Measurements from ENCODE around the gene STRIP1.

The STRIP1 gene

DNA sequence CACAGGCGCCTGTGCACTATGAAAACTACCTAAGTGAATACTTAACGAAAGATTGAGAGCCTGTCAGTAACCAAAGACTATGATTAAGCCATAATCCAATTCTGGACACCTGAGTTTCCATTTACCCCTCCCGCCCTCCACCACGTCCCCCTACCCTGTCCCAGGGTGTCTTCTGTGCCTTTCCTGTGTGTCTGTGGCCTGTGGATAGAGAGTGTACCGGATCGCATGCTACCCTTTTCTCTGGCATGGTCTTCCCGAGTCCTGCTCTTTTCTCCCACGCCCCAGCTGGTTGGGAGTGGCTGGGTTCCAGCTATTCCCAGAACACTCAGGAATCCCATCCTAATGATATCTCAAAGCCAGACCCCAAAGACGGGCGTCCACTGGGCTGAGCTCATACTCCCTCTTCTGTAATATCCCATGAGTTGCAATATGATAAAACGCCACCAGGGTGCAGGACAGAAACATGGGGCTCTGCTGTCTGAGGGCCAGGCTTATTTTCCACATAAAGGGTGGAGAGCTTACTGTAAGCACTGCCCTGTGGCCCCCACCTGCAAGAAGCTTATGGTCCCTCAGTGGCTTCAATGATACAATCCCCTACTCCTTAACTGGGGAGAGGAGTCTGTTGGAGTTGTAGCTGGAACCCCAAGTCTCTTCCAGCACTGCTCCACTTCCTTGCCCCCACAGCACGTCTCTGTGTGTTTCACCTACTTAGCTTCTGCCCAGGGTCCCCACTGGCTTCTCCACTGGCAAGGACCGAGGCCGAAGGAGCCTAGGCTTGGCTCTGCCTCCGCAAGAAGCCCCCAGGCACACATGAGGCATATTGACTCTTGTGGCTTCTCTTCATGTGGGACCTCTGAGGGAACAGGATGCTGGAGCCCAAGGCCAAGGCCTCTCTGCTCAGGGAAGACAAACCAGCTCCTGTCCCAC, 53.7 kb downstream of the STRIP1 start:
- intact Hi-C loops (cut with DNase I), result no loop called here
- peak in 5 of 10 donors; percentile 24 to 86 (median 47) for DNase-seq

DNA sequence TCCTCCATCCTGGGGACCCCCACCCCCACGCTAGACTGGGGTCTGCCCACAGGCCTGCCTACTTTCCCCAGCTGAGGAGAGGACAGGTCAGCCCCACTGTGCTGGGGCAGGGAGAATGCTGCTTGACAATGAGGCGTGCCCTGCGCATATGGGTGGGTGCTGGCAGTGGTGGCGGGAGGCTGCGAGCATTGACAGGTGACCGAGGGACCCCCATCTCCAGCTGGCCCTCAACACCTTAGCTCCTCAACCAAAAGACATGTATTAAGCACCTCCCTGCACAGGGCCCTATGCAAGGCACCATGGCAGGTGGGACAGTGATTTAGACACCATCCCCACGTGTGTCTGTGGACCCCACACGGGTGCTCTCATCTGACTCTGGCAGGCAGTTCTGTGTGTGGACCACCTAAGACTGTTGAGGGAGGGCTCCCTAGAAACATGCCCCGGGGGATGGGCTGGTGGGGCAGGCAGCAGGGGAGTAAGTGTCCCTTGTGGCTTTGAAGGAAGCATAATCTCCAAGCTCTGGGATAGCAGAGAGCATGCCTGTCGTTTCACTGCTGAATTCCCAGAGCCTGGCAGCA, 54.4 kb downstream of the STRIP1 start:
- peak in 1 of 10 donors; percentile 62 for DNase-seq
- intact Hi-C loops (cut with DNase I), result no loop called here

DNA sequence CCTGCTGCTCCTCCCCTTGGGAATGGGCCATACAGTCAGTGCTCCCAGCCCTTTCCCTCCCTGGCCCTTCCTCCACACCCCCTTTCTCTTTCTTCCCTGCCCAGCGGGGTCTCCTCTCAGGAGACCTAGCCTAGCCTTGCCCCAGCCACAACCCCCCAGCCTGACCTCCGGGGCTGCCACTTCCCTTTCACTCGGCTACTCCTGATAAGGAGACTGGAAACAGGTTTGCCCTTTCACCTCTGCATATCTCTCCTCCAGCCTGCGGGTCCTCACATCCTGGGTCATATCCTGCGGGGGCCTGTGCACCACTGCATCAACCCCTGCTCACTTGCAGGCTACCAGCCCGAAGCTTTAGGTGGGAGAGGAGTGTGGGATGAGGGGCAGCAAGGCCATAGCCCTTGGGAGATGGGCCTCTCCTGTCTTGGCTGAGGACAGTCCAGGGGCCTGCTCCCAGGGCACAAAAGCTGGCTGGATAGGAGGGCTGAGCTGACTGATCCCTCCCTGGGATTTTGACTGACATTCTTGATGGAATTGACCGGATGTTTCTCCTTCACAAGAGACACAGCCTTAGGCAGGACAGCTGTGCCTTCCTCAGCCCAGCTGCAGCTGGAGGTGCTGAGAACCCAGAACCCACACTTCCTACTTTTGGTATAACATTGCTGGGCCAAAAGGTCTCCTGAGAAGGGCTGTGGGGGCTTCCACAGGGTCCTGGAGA, 55.3 kb downstream of the STRIP1 start:
- intact Hi-C loops (cut with DNase I), result no loop called here
- DNase-seq, result peak in 1 of 10 donors; percentile 64

DNA sequence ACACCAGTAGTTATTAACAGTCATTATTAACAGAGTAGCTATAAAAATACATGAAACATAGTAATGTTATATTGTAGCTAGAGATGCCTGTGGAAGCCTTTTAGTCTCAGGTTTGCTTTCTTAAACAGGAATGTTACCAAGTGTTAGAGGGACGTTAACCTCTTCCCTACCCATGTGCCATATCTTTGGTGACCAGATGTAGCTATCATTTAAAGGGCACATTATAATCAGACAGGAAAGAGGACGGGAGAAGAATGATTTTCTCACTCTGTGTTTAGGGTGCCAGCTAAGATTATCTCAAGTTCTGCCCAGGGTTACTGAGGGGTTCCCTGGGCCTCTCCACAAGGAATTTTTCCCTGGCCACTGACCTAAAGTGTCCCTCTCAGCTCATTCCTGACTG, 57.0 kb downstream of the STRIP1 start:
- DNase-seq, result peak in 1 of 10 donors; percentile 7
- intact Hi-C loops (cut with DNase I), result no loop called here

DNA sequence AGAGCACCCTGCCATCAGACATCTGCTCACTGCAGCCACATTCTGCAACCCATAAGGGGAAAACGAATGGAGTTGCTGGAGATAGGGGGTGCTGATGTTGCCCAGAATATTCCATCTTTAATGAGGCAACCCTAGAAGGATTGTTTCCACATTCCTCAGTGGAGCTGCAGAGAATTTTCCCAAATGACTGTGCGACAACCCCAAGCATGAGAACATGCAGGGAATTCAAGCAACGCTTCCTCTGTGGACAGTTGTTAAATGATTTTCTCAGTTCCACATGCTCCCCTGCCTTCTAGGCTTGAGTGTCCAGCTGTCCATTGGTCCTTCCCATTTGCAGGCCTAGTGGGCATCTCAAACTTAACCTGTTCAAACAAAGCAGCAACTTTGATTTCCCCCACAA, 57.4 kb downstream of the STRIP1 start:
- DNase-seq, result no peak
- intact Hi-C loops (cut with DNase I), result no loop called here

DNA sequence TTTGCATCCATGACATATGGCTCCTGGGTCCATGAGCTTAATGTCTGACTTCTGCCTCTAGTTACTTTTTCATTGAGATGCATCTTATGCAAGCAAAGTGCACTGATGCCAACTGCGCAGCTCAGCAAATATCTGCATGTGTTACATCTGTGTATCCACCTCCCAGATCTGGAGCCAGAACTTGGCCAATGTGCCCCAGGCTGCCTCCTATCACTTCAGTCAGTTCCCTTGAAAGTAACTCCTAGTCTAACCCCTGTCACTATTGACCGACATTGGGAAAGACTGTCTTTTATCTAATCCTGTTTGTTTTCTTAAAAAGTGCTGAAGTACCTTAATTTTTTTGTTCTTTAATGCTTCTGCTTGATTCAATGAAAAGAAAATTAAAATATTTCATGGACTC, 58.6 kb downstream of the STRIP1 start:
- DNase-seq, result peak in 1 of 10 donors; percentile 49
- intact Hi-C loops (cut with DNase I), result no loop called here

DNA sequence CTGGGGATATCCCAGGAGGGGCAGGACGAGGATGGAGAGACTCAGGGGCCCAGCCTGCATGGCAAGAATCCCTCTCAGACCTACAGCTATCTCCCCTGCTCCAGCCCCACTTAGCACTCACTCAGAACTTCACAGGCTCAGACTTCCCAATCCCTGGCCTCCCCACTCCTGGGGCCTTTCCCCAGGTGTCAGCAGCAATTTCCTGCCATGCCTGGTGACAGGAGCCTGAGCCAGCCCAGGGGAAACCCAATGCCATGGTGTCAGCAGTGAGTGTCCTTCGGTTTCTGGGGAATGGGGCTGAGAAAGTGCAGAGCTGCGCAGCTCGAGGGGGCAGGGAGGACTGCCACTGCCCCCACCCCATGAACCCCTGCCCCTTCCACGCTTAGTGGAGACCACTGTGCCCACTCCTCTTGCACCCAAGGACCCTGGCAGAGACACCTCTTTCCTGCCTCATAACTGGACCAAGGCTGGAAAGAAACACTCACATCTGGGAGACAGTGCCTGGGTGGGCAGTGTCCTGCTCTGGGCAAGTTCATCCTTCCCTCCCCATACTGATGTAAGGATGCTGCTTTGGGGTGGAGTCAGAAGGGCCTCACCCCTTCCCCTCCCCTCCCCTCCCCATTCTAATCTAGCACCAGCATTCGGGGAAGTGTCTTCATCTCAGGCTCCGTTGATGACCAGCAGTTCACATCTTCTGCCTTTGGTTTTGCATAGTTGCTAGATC, 60.7 kb downstream of the STRIP1 start:
- DNase-seq, result peak in 1 of 10 donors; percentile 38
- intact Hi-C loops (cut with DNase I), result no loop called here

DNA sequence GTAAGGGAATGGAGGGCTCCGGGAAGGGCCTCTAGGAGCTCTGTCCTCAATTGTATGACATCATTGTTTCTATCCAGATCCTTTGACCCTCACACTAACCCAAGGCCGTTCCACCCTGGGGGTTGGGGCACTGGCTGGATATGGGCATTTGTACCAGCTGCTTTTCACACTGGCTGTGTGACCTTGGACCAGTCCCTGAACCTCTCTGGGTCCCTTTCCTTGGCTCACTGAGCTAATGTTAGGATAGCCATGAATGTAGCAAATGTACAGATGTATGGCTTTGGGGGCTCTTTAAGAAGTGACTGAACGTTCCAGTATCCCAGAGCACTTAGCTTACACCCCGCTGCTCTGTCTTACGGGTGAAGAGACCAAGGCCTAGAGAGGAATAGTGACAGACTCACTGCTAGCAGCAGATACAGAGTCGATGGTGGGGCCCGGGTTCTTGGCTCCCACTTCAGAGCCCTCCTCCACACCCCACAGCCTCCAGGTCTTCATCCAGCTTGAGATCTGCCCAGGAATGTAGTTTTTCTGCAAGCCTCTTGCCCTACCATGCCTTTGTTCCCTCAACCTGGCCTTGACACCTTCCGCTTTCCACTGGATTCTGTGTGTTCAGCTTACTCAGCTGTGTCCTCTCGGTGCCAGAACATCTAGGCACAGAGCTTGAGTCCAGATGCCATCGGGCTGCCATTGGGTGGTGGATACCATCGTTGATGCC, 63.2 kb downstream of the STRIP1 start:
- intact Hi-C loops (cut with DNase I), result no loop called here

DNA sequence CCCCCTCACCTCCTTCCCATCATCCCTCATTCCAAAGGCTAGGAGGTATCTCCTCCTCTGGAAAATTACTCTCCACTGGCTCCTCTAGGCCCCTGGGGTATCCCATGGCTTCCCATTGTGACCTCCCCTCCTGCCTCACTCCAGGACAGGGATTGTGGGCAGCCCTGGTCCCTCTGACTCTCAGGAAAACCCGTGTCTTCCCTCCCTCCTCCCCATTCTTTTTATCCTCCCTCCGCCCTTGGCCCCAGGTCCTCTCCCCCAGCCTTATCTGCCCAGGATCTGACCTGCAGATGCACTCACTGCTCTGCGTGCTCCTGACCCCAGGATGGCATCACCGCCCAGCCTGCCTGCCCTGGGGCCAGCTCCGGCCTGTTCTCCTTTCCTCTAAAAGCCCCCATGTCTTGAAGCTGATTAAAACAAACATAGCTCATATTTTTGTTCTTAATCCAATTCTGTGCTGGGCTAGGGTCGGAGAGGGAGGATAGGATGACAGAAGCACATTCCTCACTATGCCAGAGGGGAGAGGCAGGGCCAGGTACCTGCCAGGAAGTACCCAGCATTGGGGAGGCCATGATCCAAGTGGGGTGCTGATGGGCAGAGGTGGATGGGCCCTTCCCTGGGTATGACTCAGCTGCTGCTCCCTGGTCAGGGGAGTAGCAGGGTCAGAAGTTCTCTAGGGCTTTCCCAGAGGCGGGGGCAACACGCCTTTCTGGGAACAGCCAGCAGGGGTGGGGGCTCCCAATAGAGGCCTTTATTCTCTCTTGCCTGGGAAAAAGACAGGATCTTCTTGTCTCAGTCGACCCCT, 64.0 kb downstream of the STRIP1 start:
- DNase-seq, result peak in 3 of 10 donors; percentile 45 to 77 (median 50)
- intact Hi-C loops (cut with DNase I), result no loop called here

More for the DNA sequence above, 63.2 kb downstream of the STRIP1 start:
- DNase-seq, result peak in 2 of 10 donors; percentile 12 to 26

DNA sequence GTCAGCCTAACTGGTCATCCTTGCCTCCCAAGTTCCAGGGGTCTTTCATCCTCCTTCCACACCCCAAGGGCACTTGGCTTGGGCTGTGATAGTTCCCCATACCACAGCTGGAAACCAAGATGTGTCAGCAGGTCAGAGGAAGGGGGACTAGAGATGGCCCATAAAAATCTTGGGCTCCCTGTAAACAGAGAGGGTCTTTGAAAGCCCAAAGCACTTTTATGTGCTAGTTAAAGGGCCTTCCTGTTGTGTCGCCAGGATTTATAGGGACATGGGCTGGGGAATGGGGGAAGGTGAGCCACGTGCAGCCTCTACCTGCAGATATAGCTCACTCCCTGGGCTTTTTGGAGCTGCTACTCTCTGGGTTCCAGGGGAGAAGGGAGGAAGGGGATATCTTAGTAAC, 65.9 kb downstream of the STRIP1 start:
- intact Hi-C loops (cut with DNase I), result no loop called here
- DNase-seq, result peak in 1 of 10 donors; percentile 12

DNA sequence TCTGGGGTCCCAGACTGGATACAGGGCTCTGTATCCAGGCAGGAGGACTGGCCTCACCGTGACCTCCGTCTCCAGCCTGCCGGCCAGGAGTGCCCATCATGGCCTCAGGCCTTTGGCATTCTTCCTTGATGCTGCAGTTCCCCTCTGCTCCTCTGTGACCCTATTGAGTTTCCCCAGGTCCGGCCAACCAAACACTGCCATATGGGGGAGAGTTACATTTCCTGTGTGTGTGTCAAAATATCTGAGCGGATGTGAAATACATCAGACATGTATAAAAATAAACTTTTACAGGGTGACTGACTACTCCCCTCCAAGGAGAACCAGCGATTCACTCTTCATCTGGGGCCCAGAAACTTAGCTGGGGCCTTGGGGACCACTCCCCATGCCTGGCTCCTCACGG, 67.7 kb downstream of the STRIP1 start:
- intact Hi-C loops (cut with DNase I), result no loop called here
- peak in 1 of 10 donors; percentile 69 for DNase-seq
